Peyer's patch (tissue), 4 donors: ENCODE measurements around the gene PNKP. TPM values are rescaled to one million over a fixed set of nuclear protein-coding genes. Genes with fewer than 3 reads are reported as not detected.
"Not testable (repeated sequence)": the region's sequence is repeated elsewhere in the genome, so short reads cannot be mapped to it uniquely, and the experiment has no call there.

ENCODE experiments used
- DNase-seq, 3 donors: peaks; one replicate each; pipeline ENCODE4 v3.0.0-alpha.2; 2017 to 2019
- H3K27ac ChIP-seq, 4 donors: fragments of 200-600 bp; sonication (generic); one replicate each; pipeline ENCODE4 v1.5.1; 2016 to 2019
- H3K27me3 ChIP-seq, 2 donors: fragments of 200-600 bp; sonication (generic); one replicate each; pipeline ENCODE4 v1.5.1; 2019
- H3K36me3 ChIP-seq, 3 donors: fragments of 200-600 bp; sonication (generic); one replicate each; pipeline ENCODE4 v1.5.1; 2016 to 2019
- H3K4me1 ChIP-seq, 4 donors: fragments of 200-600 bp; sonication (generic); one replicate each; pipeline ENCODE4 v1.5.1; 2016 to 2019
- H3K4me3 ChIP-seq, 4 donors: fragments of 200-600 bp; sonication (generic); 1 replicate in 3 of 4; 2 replicates in 1 of 4; pipeline ENCODE4 v1.5.1; 2016 to 2019; ENCODE audit warnings: mild to moderate bottlenecking in 1 of 4
- H3K9me3 ChIP-seq, 4 donors: fragments of 200-600 bp; sonication (generic); one replicate each; pipeline ENCODE4 v1.5.1; 2016 to 2019; ENCODE audit warnings: mild to moderate bottlenecking in 1 of 4
- POLR2A ChIP-seq, 2 donors: fragments of 450-650 bp; IDR thresholded peaks; one replicate each; pipeline ENCODE4 v1.5.1; 2017; ENCODE audit warnings: antibody characterized with exemption in 2 of 2, mild to moderate bottlenecking in 2 of 2, moderate library complexity in 2 of 2
- total RNA-seq, 4 donors: library from RNA; depleted of rRNA; stranded (reverse); fragments of >200 nt; gene quantifications; one replicate each; pipeline ENCODE4 v1.1.0, GENCODE V29; 2016
- TF ChIP-seq, protein P1 (sequence below), 6 experiments: fragments of 450-650 bp in 4 of 6; fragments of 200-600 bp in 2 of 6; sonication (generic) in 1 of 6; IDR thresholded peaks; one replicate each; pipeline ENCODE4 v1.5.1; 2017 to 2019; ENCODE audit warnings: antibody characterized with exemption in 6 of 6, mild to moderate bottlenecking in 3 of 6, moderate library complexity in 1 of 6

The PNKP gene
- total RNA-seq, 4 donors from 2014 or later = 58.7 to 235 (median 118) TPM

DNA sequence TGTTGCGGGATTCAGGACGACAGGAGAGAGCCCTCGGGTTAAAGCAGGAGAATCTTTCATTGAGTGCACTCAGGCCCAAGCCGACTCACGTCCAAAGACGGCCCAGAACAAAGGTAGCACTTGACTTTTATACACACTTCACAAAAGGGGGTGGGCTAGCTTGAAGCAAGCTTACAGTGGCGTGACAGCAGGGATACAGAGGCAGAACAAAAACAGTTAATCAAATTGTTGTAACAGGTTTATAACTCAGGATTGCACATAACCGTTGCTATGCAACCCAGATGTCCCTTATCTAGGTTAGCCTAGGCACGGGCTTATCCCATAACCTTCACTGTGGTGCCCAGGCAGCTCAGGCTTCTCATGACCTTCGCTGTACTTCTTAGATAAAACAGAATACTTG is 47.3 kb downstream of the PNKP start:
- Histone ChIP-seq H3K36me3 (peaks cover 0 to 32% (median 0%) of the 10 kb centered on the region in 3 donors), H3K4me1 (peaks cover 0 to 24% (median 0%) of the 10 kb centered on the region in 4 donors), H3K9me3 (no peaks in the 10 kb centered on the region), H3K27me3 (no peaks in the 10 kb centered on the region), H3K4me3 (no peak overlapping the region), H3K27ac (no peak overlapping the region)
- no peak for TF ChIP-seq POLR2A (IDR thresholded peaks at IDR 0.05)
- TF ChIP-seq, protein P1, sequence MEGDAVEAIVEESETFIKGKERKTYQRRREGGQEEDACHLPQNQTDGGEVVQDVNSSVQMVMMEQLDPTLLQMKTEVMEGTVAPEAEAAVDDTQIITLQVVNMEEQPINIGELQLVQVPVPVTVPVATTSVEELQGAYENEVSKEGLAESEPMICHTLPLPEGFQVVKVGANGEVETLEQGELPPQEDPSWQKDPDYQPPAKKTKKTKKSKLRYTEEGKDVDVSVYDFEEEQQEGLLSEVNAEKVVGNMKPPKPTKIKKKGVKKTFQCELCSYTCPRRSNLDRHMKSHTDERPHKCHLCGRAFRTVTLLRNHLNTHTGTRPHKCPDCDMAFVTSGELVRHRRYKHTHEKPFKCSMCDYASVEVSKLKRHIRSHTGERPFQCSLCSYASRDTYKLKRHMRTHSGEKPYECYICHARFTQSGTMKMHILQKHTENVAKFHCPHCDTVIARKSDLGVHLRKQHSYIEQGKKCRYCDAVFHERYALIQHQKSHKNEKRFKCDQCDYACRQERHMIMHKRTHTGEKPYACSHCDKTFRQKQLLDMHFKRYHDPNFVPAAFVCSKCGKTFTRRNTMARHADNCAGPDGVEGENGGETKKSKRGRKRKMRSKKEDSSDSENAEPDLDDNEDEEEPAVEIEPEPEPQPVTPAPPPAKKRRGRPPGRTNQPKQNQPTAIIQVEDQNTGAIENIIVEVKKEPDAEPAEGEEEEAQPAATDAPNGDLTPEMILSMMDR (IDR thresholded peaks at IDR 0.05) = no peak
- no peak for DNase-seq

DNA sequence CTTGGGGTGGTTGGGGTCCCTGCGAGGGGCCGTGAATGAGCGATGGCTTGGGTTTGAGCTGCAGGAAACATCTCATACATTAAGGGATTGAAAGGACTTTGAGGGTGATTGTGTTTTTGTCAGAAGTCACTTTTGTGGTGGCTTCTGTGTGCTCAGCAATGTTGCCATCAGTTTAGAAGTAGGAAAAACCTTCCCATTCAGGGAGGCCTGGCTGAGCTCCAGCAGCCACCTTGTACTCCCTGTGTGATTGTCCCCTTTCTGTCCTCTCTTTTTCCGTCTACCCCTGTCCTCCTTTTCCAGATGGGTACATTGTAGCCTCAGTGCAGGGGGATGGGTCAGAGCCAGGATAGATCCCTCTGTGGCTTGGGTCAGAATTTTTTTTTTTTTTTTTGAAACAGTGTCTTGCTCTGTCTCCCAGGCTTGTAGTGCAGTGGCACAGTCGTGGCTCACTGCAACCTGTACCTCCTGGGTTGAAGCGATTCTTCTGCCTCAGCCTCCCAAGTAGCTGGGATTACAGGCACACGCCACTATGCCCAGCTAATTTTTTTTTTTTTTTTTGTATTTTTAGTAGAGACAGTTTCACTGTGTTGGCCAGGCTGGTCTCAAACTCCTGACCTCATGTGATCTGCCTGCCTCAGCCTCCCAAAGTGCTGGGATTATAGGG is 47.8 kb downstream of the PNKP start:
- H3K9me3 ChIP-seq, H3K27ac ChIP-seq, DNase-seq, H3K27me3 ChIP-seq: not testable (repeated sequence)
- peak overlapping the region in 2 of 4 donors; percentile 73 to 83 for H3K4me3 ChIP-seq
- H3K36me3 ChIP-seq = peaks cover 0 to 28% (median 0%) of the 10 kb centered on the region in 3 donors
- H3K4me1 ChIP-seq = peaks cover 0 to 24% (median 0%) of the 10 kb centered on the region in 4 donors

DNA sequence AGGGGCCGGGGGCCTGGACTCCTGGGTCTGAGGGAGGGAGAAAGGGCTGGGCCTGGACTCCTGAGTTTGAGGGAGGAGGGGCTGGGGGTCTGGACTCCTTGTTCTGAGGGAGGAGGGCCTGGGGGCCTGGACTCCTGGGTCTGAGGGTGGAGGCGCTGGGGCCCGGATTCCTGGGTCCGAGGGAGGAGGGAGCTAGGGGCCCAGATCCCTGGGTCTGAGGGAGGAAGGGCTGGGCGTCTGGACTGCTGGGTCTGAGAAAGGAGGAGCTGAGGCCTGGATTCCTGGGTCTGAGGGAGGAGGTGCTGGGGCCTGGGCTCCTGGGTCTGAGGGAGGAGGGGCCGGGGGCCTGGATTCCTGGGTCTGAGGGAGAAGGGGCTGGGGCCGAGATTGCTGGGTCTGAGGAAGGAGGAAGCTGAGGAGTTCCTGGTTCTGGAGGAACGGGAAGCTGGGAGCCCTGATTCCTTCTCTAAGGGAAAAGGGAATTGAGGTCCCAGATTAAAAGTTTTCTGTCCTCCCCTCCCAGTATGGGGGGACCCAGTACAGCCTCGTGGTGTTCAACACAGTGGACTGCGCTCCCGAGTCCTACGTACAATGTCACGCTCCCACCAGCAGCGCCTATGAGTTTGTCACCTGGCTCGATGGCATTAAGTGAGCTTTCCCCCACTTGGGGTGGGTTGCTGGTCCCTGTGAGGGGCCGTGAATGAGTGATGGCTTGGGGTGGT is 48.6 kb downstream of the PNKP start:
- H3K27me3 ChIP-seq = no peaks in the 10 kb centered on the region
- H3K4me3 ChIP-seq = peak overlapping the region; percentile 73 to 83 (median 81)
- H3K4me1 ChIP-seq = peaks cover 0 to 24% (median 0%) of the 10 kb centered on the region in 4 donors
- TF ChIP-seq, protein P1 (IDR thresholded peaks at IDR 0.05) = no peak
- TF ChIP-seq POLR2A (IDR thresholded peaks at IDR 0.05) = no peak
- DNase-seq = no peak
- H3K36me3 ChIP-seq = peaks cover 0 to 20% (median 0%) of the 10 kb centered on the region in 3 donors
- H3K9me3 ChIP-seq = no peaks in the 10 kb centered on the region
- H3K27ac ChIP-seq = peak overlapping the region; percentile 77 to 93 (median 90)

DNA sequence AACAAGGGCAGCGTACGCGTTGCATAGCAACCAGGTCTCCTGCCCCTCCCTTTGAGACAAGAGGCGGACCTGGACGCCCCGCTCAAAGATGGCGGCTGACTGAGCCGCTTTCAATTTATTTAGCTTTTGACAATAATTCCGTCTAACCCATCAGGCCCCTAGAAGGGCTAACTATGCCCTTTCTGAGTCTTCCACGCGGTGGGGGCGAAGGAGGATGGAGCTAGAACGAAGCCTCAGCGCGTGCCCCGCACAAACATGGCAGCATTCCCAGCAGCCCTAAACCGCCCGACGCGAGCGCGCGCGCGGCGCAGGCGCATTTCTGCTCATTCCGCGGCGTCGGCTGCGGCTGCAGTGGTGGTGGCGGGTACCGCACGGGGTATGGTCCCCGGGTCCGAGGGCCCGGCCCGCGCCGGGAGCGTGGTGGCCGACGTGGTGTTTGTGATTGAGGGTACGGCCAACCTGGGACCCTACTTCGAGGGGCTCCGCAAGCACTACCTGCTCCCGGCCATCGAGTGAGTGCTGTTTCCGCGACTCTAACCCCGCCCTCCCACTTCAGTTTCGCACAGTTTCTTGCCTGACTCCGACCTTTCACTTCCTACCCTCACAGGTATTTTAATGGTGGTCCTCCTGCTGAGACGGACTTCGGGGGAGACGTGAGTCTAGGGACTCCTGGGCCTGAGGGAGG is 49.3 kb downstream of the PNKP start, which contains the start of gene MED25:
Gene MED25 (plus strand): TSS at position 326 of the 685 bp plus-strand sequence. CDS start 53 bp downstream, at position 379.
- peak; percentile 74 to 93 (median 92) for DNase-seq

DNA sequence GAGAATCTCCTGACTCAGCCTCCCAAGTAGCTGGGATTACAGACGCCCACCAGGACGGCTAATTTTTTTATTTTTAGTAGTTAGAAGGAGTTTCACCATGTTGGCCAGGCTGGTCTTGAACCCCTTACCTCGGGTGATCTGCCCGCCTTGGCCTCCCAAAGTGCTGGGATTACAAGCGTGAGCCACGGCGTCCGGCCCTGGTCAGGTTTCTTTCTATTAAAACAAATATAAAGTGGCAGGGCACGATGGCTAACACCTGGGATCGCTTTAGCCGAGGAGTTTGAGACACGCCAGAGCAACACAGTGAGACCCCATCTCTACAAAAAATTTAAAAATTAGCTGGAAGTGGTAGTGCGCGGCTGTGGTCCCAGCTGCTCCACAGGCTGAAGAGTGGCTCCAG is 50.8 kb downstream of the PNKP start:
- DNase-seq = no peak
- H3K4me1 ChIP-seq = peaks cover 0 to 31% (median 0%) of the 10 kb centered on the region in 4 donors
- H3K27ac ChIP-seq = peak overlapping the region; percentile 77 to 93 (median 90)
- TF ChIP-seq, protein P1 (IDR thresholded peaks at IDR 0.05) = no peak
- TF ChIP-seq POLR2A (IDR thresholded peaks at IDR 0.05) = no peak
- peak overlapping the region in 1 of 4 donors; percentile 73 for H3K4me3 ChIP-seq
- no peaks in the 10 kb centered on the region for H3K9me3 ChIP-seq
- no peaks in the 10 kb centered on the region for H3K27me3 ChIP-seq
- H3K36me3 ChIP-seq = peaks cover 0 to 8% (median 0%) of the 10 kb centered on the region in 3 donors

More for the DNA sequence above, 49.3 kb downstream of the PNKP start, which contains the start of gene MED25:
- Histone ChIP-seq H3K36me3 (peaks cover 0 to 13% (median 0%) of the 10 kb centered on the region in 3 donors), H3K9me3 (no peaks in the 10 kb centered on the region), H3K4me1 (peaks cover 0 to 24% (median 0%) of the 10 kb centered on the region in 4 donors), H3K4me3 (peak within 1 kb of the TSS; percentile 73 to 83 (median 81)), H3K27ac (peak within 1 kb of the TSS; percentile 77 to 93 (median 90)), H3K27me3 (no peaks in the 10 kb centered on the region)
- TF ChIP-seq, protein P1 (IDR thresholded peaks at IDR 0.05) = peak in 4 of 6 experiments; percentile 54 to 76 (median 59)
- TF ChIP-seq POLR2A (IDR thresholded peaks at IDR 0.05) = peak; percentile 58 to 60
